ENCODE measurements around the gene RADIL.
"Not testable (repeated sequence)": the region's sequence is repeated elsewhere in the genome, so short reads cannot be mapped to it uniquely, and the experiment has no call there.

Gene RADIL

DNA sequence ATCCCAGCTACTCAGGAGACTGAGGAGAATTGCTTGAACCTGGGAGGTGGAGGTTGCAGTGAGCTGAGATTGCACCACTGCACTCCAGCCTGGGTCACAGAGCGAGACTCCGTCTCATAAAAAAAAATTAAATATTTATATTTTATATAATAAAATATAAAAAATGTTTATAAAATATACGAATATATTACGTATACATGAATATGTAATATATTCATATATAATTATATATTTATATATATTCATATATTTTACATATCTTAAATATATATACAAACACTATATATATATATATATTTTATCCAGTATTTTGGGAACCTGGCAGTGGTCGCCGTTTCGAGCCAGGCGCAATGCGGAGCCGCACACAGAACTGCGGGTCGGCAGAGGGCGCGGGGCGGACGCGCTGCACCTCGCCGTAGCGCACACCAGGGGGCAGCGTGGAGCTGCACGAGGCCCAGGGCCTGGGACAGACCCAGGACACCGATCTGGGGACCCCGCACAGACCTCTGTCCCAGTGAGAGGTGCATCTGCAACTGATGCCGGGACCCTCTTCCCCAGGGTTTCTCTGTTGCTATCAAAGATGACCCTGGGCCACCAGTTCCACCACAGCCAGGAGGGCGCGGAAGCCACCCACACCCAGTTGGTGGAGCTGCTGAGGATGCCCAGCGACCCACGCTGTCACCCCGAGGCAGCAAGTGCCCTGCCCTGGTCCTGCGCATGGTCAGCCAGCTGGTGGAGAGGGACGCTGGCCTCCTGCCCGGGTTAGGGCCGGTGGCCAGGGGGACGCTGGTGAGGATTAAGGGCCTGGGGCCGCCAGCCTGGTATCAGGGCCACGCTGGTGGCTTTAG is 85.4 kb downstream of the RADIL start:
- TF ChIP-seq EZH2phosphoT487 (IDR thresholded peaks at IDR 0.05; ENCODE audit: low read depth): no peak
- TF ChIP-seq, protein P1, sequence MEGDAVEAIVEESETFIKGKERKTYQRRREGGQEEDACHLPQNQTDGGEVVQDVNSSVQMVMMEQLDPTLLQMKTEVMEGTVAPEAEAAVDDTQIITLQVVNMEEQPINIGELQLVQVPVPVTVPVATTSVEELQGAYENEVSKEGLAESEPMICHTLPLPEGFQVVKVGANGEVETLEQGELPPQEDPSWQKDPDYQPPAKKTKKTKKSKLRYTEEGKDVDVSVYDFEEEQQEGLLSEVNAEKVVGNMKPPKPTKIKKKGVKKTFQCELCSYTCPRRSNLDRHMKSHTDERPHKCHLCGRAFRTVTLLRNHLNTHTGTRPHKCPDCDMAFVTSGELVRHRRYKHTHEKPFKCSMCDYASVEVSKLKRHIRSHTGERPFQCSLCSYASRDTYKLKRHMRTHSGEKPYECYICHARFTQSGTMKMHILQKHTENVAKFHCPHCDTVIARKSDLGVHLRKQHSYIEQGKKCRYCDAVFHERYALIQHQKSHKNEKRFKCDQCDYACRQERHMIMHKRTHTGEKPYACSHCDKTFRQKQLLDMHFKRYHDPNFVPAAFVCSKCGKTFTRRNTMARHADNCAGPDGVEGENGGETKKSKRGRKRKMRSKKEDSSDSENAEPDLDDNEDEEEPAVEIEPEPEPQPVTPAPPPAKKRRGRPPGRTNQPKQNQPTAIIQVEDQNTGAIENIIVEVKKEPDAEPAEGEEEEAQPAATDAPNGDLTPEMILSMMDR (IDR thresholded peaks at IDR 0.05; ENCODE audit: low read depth, low read length): peak; percentile 54
- Histone ChIP-seq H3K36me3 (replicated peaks; ENCODE audit: low read depth, low read length) (no peaks in the 10 kb centered on the region), H3K79me2 (ENCODE audit: low read length) (no peaks in the 10 kb centered on the region), H3K4me1 (ENCODE audit: low read length) (no peaks in the 10 kb centered on the region), H3K4me2 (ENCODE audit: low read length) (peak overlapping the region; percentile 94), H2AFZ (ENCODE audit: low read depth, low read length) (peak overlapping the region; percentile 92; the same call in 1 of the 2 replicates), H4K20me1 (ENCODE audit: insufficient read depth, low read length) (no peaks in the 10 kb centered on the region), H3K9ac (ENCODE audit: low read length) (peak overlapping the region; percentile 43), H3K27me3 (ENCODE audit: low read depth, low read length) (no peaks in the 10 kb centered on the region), H3K4me3 (ENCODE audit: low read length) (peak overlapping the region; percentile 77), H3K27ac (ENCODE audit: low read length) (no peak overlapping the region), H3K9me3 (ENCODE audit: insufficient read depth, low read length) (no peaks in the 10 kb centered on the region)

DNA sequence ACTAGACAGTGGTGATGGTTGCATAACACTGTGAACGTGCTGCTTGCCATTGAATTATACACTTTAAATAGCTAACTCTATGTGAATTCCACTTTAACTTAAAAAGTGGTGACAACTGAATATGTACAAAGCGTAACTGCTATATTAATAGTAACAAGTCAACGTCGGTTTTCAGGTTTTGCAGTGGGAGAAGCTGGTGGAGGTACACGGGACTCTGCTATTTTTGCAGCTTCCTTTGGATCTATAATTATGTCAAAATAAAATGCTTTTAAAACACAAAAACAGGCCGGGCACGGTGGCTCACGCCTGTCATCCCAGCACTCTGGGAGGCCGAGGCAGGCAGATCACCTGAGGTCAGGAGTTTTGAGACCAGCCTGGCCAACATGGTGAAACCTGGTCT is 87.1 kb downstream of the RADIL start:
- Histone ChIP-seq H3K36me3 (replicated peaks; ENCODE audit: low read depth, low read length) (no peaks in the 10 kb centered on the region), H3K9ac (ENCODE audit: low read length) (no peak overlapping the region), H3K27ac (ENCODE audit: low read length) (no peak overlapping the region), H3K9me3 (ENCODE audit: insufficient read depth, low read length) (no peaks in the 10 kb centered on the region), H3K27me3 (ENCODE audit: low read depth, low read length) (no peaks in the 10 kb centered on the region), H3K4me2 (ENCODE audit: low read length) (no peak overlapping the region), H2AFZ (ENCODE audit: low read depth, low read length) (no peak overlapping the region), H3K4me1 (ENCODE audit: low read length) (no peaks in the 10 kb centered on the region), H4K20me1 (ENCODE audit: insufficient read depth, low read length) (no peaks in the 10 kb centered on the region), H3K79me2 (ENCODE audit: low read length) (no peaks in the 10 kb centered on the region), H3K4me3 (ENCODE audit: low read length) (no peak overlapping the region)
- TF ChIP-seq, protein P1 (IDR thresholded peaks at IDR 0.05; ENCODE audit: low read depth, low read length): no peak
- no peak for TF ChIP-seq EZH2phosphoT487 (IDR thresholded peaks at IDR 0.05; ENCODE audit: low read depth)

DNA sequence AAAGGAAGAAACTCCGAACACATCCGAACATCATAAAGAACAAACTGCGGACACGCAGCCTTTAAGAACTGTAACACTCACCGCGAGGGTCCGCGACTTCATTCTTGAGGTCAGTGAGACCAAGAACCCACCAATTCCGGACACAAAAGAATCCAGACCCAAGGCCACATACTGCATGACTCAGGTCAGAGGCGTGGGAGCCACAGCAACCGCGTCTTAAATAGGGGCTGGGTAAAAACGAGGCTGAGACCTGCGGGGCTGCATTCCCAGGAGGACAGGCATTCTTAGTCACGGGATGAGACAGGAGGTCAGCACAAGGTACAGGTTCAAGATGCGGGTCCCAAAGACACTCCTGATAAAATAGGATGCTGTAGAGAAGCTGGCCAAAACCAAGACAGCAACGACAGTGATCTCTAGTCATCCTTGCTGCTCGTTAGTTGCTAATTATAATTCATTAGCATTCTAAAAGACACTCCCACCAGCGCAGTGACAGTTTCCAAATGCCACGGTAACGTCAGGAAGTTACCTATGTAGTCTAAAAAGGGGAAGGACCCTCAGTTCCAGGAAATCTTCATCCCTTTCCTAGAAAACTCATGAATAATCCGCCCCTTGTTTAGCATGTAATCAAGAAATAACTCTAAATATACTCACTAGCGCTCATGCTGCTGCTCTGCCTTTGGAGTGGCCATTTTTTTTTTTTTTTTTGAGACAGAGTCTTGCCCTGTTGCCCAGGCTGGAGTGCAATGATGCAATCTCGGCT is 88.7 kb downstream of the RADIL start:
- H4K20me1 ChIP-seq (ENCODE audit: insufficient read depth, low read length): no peaks in the 10 kb centered on the region
- no peak overlapping the region for H2AFZ ChIP-seq (ENCODE audit: low read depth, low read length)
- H3K4me2 ChIP-seq (ENCODE audit: low read length): no peak overlapping the region
- H3K79me2 ChIP-seq (ENCODE audit: low read length): no peaks in the 10 kb centered on the region
- H3K4me3 ChIP-seq (ENCODE audit: low read length): no peak overlapping the region
- H3K27me3 ChIP-seq (ENCODE audit: low read depth, low read length): no peaks in the 10 kb centered on the region
- TF ChIP-seq, protein P1 (IDR thresholded peaks at IDR 0.05; ENCODE audit: low read depth, low read length): no peak
- no peak for TF ChIP-seq EZH2phosphoT487 (IDR thresholded peaks at IDR 0.05; ENCODE audit: low read depth)
- no peak overlapping the region for H3K9ac ChIP-seq (ENCODE audit: low read length)
- H3K4me1 ChIP-seq (ENCODE audit: low read length): no peaks in the 10 kb centered on the region
- no peak overlapping the region for H3K27ac ChIP-seq (ENCODE audit: low read length)
- no peaks in the 10 kb centered on the region for H3K9me3 ChIP-seq (ENCODE audit: insufficient read depth, low read length)
- H3K36me3 ChIP-seq (replicated peaks; ENCODE audit: low read depth, low read length): no peaks in the 10 kb centered on the region

DNA sequence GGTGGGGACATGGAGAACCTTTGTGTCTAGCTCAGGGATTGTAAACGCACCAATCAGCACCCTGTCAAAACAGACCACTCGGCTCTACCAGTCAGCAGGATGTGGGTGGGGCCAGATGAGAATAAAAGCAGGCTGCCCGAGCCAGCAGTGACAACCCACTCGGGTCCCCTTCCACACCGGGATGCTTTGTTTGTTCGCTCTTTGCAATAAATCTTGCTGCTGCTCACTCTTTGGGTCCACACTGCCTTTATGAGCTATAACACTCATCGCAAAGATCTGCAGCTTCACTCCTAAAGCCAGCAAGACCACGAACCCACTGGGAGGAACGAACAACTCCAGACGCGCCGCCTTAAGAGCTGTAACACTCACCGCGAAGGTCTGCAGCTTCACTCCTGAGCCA is 89.3 kb downstream of the RADIL start:
- H3K4me2 ChIP-seq (ENCODE audit: low read length); H3K4me1 ChIP-seq (ENCODE audit: low read length): not testable (repeated sequence)

DNA sequence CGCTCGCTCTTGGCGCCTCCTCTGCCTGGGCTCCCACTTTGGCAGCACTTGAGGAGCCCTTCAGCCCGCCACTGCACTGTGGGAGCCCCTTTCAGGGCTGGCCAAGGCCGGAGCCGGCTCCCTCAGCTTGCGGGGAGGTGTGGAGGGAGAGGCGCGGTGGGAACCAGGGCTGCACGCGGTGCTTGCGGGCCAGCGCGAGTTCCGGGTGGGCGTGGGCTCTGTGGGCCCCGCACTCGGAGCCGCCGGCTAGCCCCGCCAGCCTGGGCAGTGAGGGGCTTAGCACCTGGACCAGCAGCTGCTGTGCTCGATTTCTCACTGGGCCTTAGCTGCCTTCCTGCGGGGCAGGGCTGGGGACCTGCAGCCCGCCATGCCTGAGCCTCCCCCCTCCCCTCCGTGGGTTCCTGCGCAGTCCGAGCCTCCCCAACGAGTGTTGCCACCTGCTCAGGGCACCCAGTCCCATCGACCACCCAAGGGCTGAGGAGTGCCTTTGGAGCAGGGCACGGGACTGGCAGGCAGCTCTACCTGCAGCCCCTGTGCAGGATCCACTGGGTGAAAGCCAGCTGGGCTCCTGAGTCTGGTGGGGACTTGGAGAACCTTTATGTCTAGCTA is 90.0 kb downstream of the RADIL start:
- not testable (repeated sequence) for H3K4me3 ChIP-seq (ENCODE audit: low read length); H2AFZ ChIP-seq (ENCODE audit: low read depth, low read length); H3K9ac ChIP-seq (ENCODE audit: low read length); H3K27ac ChIP-seq (ENCODE audit: low read length); H3K4me1 ChIP-seq (ENCODE audit: low read length); H3K9me3 ChIP-seq (ENCODE audit: insufficient read depth, low read length); H3K79me2 ChIP-seq (ENCODE audit: low read length); H4K20me1 ChIP-seq (ENCODE audit: insufficient read depth, low read length); H3K36me3 ChIP-seq (replicated peaks; ENCODE audit: low read depth, low read length); H3K27me3 ChIP-seq (ENCODE audit: low read depth, low read length); H3K4me2 ChIP-seq (ENCODE audit: low read length)

More for the DNA sequence above, 89.3 kb downstream of the RADIL start:
- H3K9me3 ChIP-seq (ENCODE audit: insufficient read depth, low read length); H3K36me3 ChIP-seq (replicated peaks; ENCODE audit: low read depth, low read length); H3K4me3 ChIP-seq (ENCODE audit: low read length); H3K79me2 ChIP-seq (ENCODE audit: low read length); H2AFZ ChIP-seq (ENCODE audit: low read depth, low read length); H3K27ac ChIP-seq (ENCODE audit: low read length); H3K9ac ChIP-seq (ENCODE audit: low read length); H3K27me3 ChIP-seq (ENCODE audit: low read depth, low read length); H4K20me1 ChIP-seq (ENCODE audit: insufficient read depth, low read length): not testable (repeated sequence)

All from OCI-LY3 (cell line).